Measurements from ENCODE around the gene PML. TPM values are rescaled to one million over a fixed set of nuclear protein-coding genes. Genes with fewer than 3 reads are reported as not detected.

Gene PML
- total and polyA plus RNA-seq, 2 experiments from 2014 or later = 15.7 to 29.9 TPM

- no peaks in the 10 kb centered on the region for H4K20me1 ChIP-seq (ENCODE audit: insufficient read depth, poor library complexity, severe bottlenecking)
- no peaks in the 10 kb centered on the region for H3K9me2 ChIP-seq (replicated peaks; ENCODE audit: insufficient read depth)
- H3K4me2 ChIP-seq = no peak overlapping the region
- H3K4me1 ChIP-seq (ENCODE audit: insufficient read depth) = peaks cover 5% of the 10 kb centered on the region
- 93% methylated on average over 7 of the region's 7 CpGs for WGBS (ENCODE audit: low lambda C conversion rate, missing lambda C conversion rate)
- H2AFZ ChIP-seq = no peak overlapping the region
- H3K27ac ChIP-seq = no peak overlapping the region
- H3K9me3 ChIP-seq (ENCODE audit: low read depth) = no peaks in the 10 kb centered on the region
- H3K79me2 ChIP-seq = no peaks in the 10 kb centered on the region
- H3K4me3 ChIP-seq = no peak overlapping the region
- no peaks in the 10 kb centered on the region for H3K27me3 ChIP-seq
- TF ChIP-seq EZH2phosphoT487 (IDR thresholded peaks at IDR 0.05; ENCODE audit: low read depth, severe bottlenecking, unreplicated experiment) (no peak), CTCF (IDR thresholded peaks at IDR 0.05; ENCODE audit: poor library complexity) (no peak), EZH2 (IDR thresholded peaks at IDR 0.05; ENCODE audit: borderline replicate concordance) (no peak)
- no peak for DNase-seq (ENCODE audit: low spot score)
- no peaks in the 10 kb centered on the region for H3K36me3 ChIP-seq (replicated peaks; ENCODE audit: insufficient read depth, low read depth)
Observed at GRCh38 chr15:74043425-74044266, 49.1 kb downstream of the PML start.

- Histone ChIP-seq H3K27ac (no peak overlapping the region), H4K20me1 (ENCODE audit: insufficient read depth, poor library complexity, severe bottlenecking) (no peaks in the 10 kb centered on the region), H3K4me1 (ENCODE audit: insufficient read depth) (peaks cover 5% of the 10 kb centered on the region), H3K9me3 (ENCODE audit: low read depth) (no peaks in the 10 kb centered on the region), H3K79me2 (no peaks in the 10 kb centered on the region), H2AFZ (no peak overlapping the region), H3K4me3 (no peak overlapping the region), H3K27me3 (no peaks in the 10 kb centered on the region), H3K4me2 (no peak overlapping the region), H3K9me2 (replicated peaks; ENCODE audit: insufficient read depth) (no peaks in the 10 kb centered on the region), H3K36me3 (replicated peaks; ENCODE audit: insufficient read depth, low read depth) (no peaks in the 10 kb centered on the region)
- no peak for DNase-seq (ENCODE audit: low spot score)
- no peak for TF ChIP-seq EZH2phosphoT487 (IDR thresholded peaks at IDR 0.05; ENCODE audit: low read depth, severe bottlenecking, unreplicated experiment)
- WGBS (ENCODE audit: low lambda C conversion rate, missing lambda C conversion rate) = 90% methylated on average over 30 of the region's 31 CpGs
Observed at GRCh38 chr15:74044267-74045110, 50.0 kb downstream of the PML start.

- Histone ChIP-seq H3K27ac (no peak overlapping the region), H3K4me2 (no peak overlapping the region), H4K20me1 (ENCODE audit: insufficient read depth, poor library complexity, severe bottlenecking) (no peaks in the 10 kb centered on the region), H3K4me3 (no peak overlapping the region), H3K4me1 (ENCODE audit: insufficient read depth) (peaks cover 5% of the 10 kb centered on the region), H2AFZ (no peak overlapping the region), H3K27me3 (no peaks in the 10 kb centered on the region), H3K36me3 (replicated peaks; ENCODE audit: insufficient read depth, low read depth) (no peaks in the 10 kb centered on the region), H3K9me2 (replicated peaks; ENCODE audit: insufficient read depth) (no peaks in the 10 kb centered on the region), H3K9me3 (ENCODE audit: low read depth) (no peaks in the 10 kb centered on the region), H3K79me2 (no peaks in the 10 kb centered on the region)
- no peak for DNase-seq (ENCODE audit: low spot score)
- TF ChIP-seq EZH2 (IDR thresholded peaks at IDR 0.05; ENCODE audit: borderline replicate concordance) (no peak), EZH2phosphoT487 (IDR thresholded peaks at IDR 0.05; ENCODE audit: low read depth, severe bottlenecking, unreplicated experiment) (no peak), CTCF (IDR thresholded peaks at IDR 0.05; ENCODE audit: poor library complexity) (no peak)
Observed at GRCh38 chr15:74045184-74045583, 50.7 kb downstream of the PML start.

Measured in hepatocyte (in vitro differentiated cells).